Stimulated activated effector memory CD8-positive, alpha-beta T cell treated with anti-CD3 and anti-CD28 coated beads, Interleukin-12 subunit alpha, Interleukin-12 subunit beta, amount 100 ng/mL, for 72 hours (primary cell): ENCODE results near the gene TLR2.
"Not testable (repeated sequence)": the region's sequence is repeated elsewhere in the genome, so short reads cannot be mapped to it uniquely, and the experiment has no call there.

Source experiments
- ATAC-seq: fragments of 150-1000 bp; cut with Tn5 transposase; 2 replicates; pipeline ENCODE4 v1.10.0; 2021
- DNase-seq, 2 donors: peaks; one replicate each; pipeline ENCODE4 v3.0.0; 2021 to 2022; ENCODE audit warnings: low spot score in 2 of 2
- H3K27ac Mint-ChIP-seq: one replicate; pipeline ENCODE4 v1.8.0; 2022; ENCODE audit warnings: mild to moderate bottlenecking, mixed read lengths
- H3K36me3 Mint-ChIP-seq: one replicate; pipeline ENCODE4 v1.8.0; 2022; ENCODE audit warnings: mild to moderate bottlenecking, mixed read lengths
- H3K4me1 Mint-ChIP-seq: one replicate; pipeline ENCODE4 v1.8.0; 2022; ENCODE audit warnings: mixed read lengths
- H3K4me3 Mint-ChIP-seq: one replicate; pipeline ENCODE4 v1.8.0; 2022; ENCODE audit warnings: mild to moderate bottlenecking, mixed read lengths
- H3K9me3 Mint-ChIP-seq: one replicate; pipeline ENCODE4 v1.8.0; 2022; ENCODE audit warnings: mixed read lengths

Gene TLR2

GRCh38 chr4:153649572-153649991 lies 34.5 kb upstream of the TLR2 start:
- DNase-seq (no peak), ATAC-seq (peak; percentile 70)
- Mint-ChIP-seq H3K27ac (no peak overlapping the region), H3K9me3 (peaks cover 4% of the 10 kb centered on the region), H3K4me3 (no peak overlapping the region), H3K36me3 (no peaks in the 10 kb centered on the region), H3K4me1 (peaks cover 21% of the 10 kb centered on the region)

GRCh38 chr4:153651116-153651515 lies 33.0 kb upstream of the TLR2 start:
- ATAC-seq: peak; percentile 27
- Mint-ChIP-seq H3K27ac (peak overlapping the region; percentile 87), H3K4me3 (peak overlapping the region; percentile 6), H3K36me3 (no peaks in the 10 kb centered on the region), H3K4me1 (peaks cover 27% of the 10 kb centered on the region), H3K9me3 (no peaks in the 10 kb centered on the region)
- DNase-seq: peak in 1 of 2 donors; percentile 44

GRCh38 chr4:153651587-153651986 lies 32.5 kb upstream of the TLR2 start:
- Mint-ChIP-seq H3K36me3 (no peaks in the 10 kb centered on the region), H3K27ac (peak overlapping the region; percentile 87), H3K9me3 (no peaks in the 10 kb centered on the region), H3K4me1 (peaks cover 27% of the 10 kb centered on the region), H3K4me3 (peak overlapping the region; percentile 6)
- no peak for DNase-seq
- peak; percentile 93 for ATAC-seq

- Mint-ChIP-seq H3K27ac (peak overlapping the region; percentile 87), H3K4me3 (peak overlapping the region; percentile 6), H3K9me3 (no peaks in the 10 kb centered on the region), H3K4me1 (peaks cover 27% of the 10 kb centered on the region), H3K36me3 (no peaks in the 10 kb centered on the region)
- peak in 1 of 2 donors; percentile 47 for DNase-seq
- peak; percentile 53 for ATAC-seq
Measured at GRCh38 chr4:153652051-153652784, 31.9 kb upstream of the TLR2 start.

GRCh38 chr4:153655002-153655541 lies 29.0 kb upstream of the TLR2 start:
- Mint-ChIP-seq H3K4me1 (peaks cover 25% of the 10 kb centered on the region), H3K9me3 (no peaks in the 10 kb centered on the region), H3K36me3 (no peaks in the 10 kb centered on the region), H3K4me3 (no peak overlapping the region), H3K27ac (no peak overlapping the region)
- DNase-seq: no peak
- ATAC-seq: no peak

GRCh38 chr4:153655928-153656327 lies 28.2 kb upstream of the TLR2 start:
- Mint-ChIP-seq H3K4me1 (peaks cover 19% of the 10 kb centered on the region), H3K36me3 (no peaks in the 10 kb centered on the region), H3K4me3 (no peak overlapping the region), H3K27ac (no peak overlapping the region), H3K9me3 (no peaks in the 10 kb centered on the region)
- no peak for ATAC-seq
- no peak for DNase-seq

- Mint-ChIP-seq H3K4me1 (no peaks in the 10 kb centered on the region), H3K4me3 (no peak overlapping the region), H3K36me3 (no peaks in the 10 kb centered on the region), H3K27ac (no peak overlapping the region), H3K9me3 (peaks cover 8% of the 10 kb centered on the region)
- DNase-seq (no peak), ATAC-seq (no peak)
Measured at GRCh38 chr4:153661215-153661822, 22.8 kb upstream of the TLR2 start.

- DNase-seq (no peak), ATAC-seq (no peak)
- peaks cover 8% of the 10 kb centered on the region for H3K9me3 Mint-ChIP-seq
- no peaks in the 10 kb centered on the region for H3K36me3 Mint-ChIP-seq
- H3K27ac Mint-ChIP-seq: no peak overlapping the region
- H3K4me3 Mint-ChIP-seq: no peak overlapping the region
- H3K4me1 Mint-ChIP-seq: no peaks in the 10 kb centered on the region
Measured at GRCh38 chr4:153661908-153662307, 22.2 kb upstream of the TLR2 start.

- Mint-ChIP-seq H3K27ac (no peak overlapping the region), H3K4me1 (no peaks in the 10 kb centered on the region), H3K4me3 (no peak overlapping the region), H3K9me3 (peaks cover 8% of the 10 kb centered on the region), H3K36me3 (no peaks in the 10 kb centered on the region)
- ATAC-seq (no peak), DNase-seq (no peak)
Measured at GRCh38 chr4:153663667-153664066, 20.4 kb upstream of the TLR2 start.

GRCh38 chr4:153666505-153666904 lies 17.6 kb upstream of the TLR2 start:
- H3K27ac Mint-ChIP-seq, H3K4me1 Mint-ChIP-seq, DNase-seq, H3K4me3 Mint-ChIP-seq, ATAC-seq, H3K36me3 Mint-ChIP-seq, H3K9me3 Mint-ChIP-seq: not testable (repeated sequence)

GRCh38 chr4:153668647-153669046 lies 15.4 kb upstream of the TLR2 start:
- Mint-ChIP-seq H3K4me1 (no peaks in the 10 kb centered on the region), H3K9me3 (no peaks in the 10 kb centered on the region), H3K4me3 (no peak overlapping the region), H3K27ac (no peak overlapping the region), H3K36me3 (no peaks in the 10 kb centered on the region)
- DNase-seq (no peak), ATAC-seq (no peak)

GRCh38 chr4:153669838-153670237 lies 14.2 kb upstream of the TLR2 start:
- Mint-ChIP-seq H3K4me3 (no peak overlapping the region), H3K4me1 (no peaks in the 10 kb centered on the region), H3K27ac (no peak overlapping the region), H3K9me3 (peaks cover 5% of the 10 kb centered on the region), H3K36me3 (no peaks in the 10 kb centered on the region)
- DNase-seq (no peak), ATAC-seq (no peak)

- ATAC-seq (no peak), DNase-seq (no peak)
- Mint-ChIP-seq H3K27ac (no peak overlapping the region), H3K4me3 (no peak overlapping the region), H3K9me3 (peaks cover 15% of the 10 kb centered on the region), H3K4me1 (no peaks in the 10 kb centered on the region), H3K36me3 (no peaks in the 10 kb centered on the region)
Measured at GRCh38 chr4:153676486-153676885, 7.6 kb upstream of the TLR2 start.

GRCh38 chr4:153676984-153677383 lies 7.1 kb upstream of the TLR2 start:
- no peaks in the 10 kb centered on the region for H3K4me1 Mint-ChIP-seq
- no peak overlapping the region for H3K4me3 Mint-ChIP-seq
- no peaks in the 10 kb centered on the region for H3K36me3 Mint-ChIP-seq
- H3K9me3 Mint-ChIP-seq: peaks cover 15% of the 10 kb centered on the region
- no peak overlapping the region for H3K27ac Mint-ChIP-seq
- no peak for DNase-seq
- ATAC-seq: no peak

GRCh38 chr4:153679486-153679885 lies 4.6 kb upstream of the TLR2 start:
- Mint-ChIP-seq H3K36me3 (no peaks in the 10 kb centered on the region), H3K4me3 (no peak overlapping the region), H3K27ac (no peak overlapping the region), H3K4me1 (peaks cover 7% of the 10 kb centered on the region), H3K9me3 (peaks cover 13% of the 10 kb centered on the region)
- no peak for DNase-seq
- no peak for ATAC-seq

GRCh38 chr4:153683763-153684181 lies 308 bp upstream of the TLR2 start:
- H3K27ac Mint-ChIP-seq: no peak overlapping the region
- H3K4me3 Mint-ChIP-seq: peak overlapping the region; percentile 54
- H3K36me3 Mint-ChIP-seq: no peaks in the 10 kb centered on the region
- ATAC-seq (no peak), DNase-seq (no peak)
- H3K4me1 Mint-ChIP-seq: peaks cover 12% of the 10 kb centered on the region
- no peaks in the 10 kb centered on the region for H3K9me3 Mint-ChIP-seq
